GM21367 (cell line): ENCODE results near the gene RFFL.
"Not testable (repeated sequence)": the region's sequence is repeated elsewhere in the genome, so short reads cannot be mapped to it uniquely, and the experiment has no call there.

Source experiments
- ATAC-seq: cut with Tn5 transposase; IDR thresholded peaks from one replicate; pipeline ENCODE4 v1.9.1; 2021; ENCODE audit not compliant: unreplicated experiment

Gene RFFL

GRCh38 chr17:35051183-35051578, 12.3 kb downstream of the RFFL start:
- ATAC-seq = no peak

GRCh38 chr17:35050170-35050569, 13.3 kb downstream of the RFFL start:
- ATAC-seq = no peak

GRCh38 chr17:35048685-35049379, 14.7 kb downstream of the RFFL start:
- ATAC-seq = no peak

GRCh38 chr17:35046740-35047283, 16.7 kb downstream of the RFFL start:
- no peak for ATAC-seq

GRCh38 chr17:35046245-35046644, 17.3 kb downstream of the RFFL start:
- ATAC-seq = no peak

GRCh38 chr17:35045458-35045979, 18.0 kb downstream of the RFFL start:
- not testable (repeated sequence) for ATAC-seq

- no peak for ATAC-seq
Observed at GRCh38 chr17:35044181-35044580, 19.3 kb downstream of the RFFL start.

GRCh38 chr17:35041390-35041789, 22.1 kb downstream of the RFFL start:
- no peak for ATAC-seq

GRCh38 chr17:35038453-35038852, 25.1 kb downstream of the RFFL start:
- ATAC-seq = no peak

- no peak for ATAC-seq
Observed at GRCh38 chr17:35030780-35031179, 32.7 kb downstream of the RFFL start.

- no peak for ATAC-seq
Observed at GRCh38 chr17:35028531-35029262, 34.8 kb downstream of the RFFL start.

- not testable (repeated sequence) for ATAC-seq
Observed at GRCh38 chr17:35028097-35028496, 35.4 kb downstream of the RFFL start.

- no peak for ATAC-seq
Observed at GRCh38 chr17:35025541-35025940, 38.0 kb downstream of the RFFL start.

GRCh38 chr17:35023538-35023937, 40.0 kb downstream of the RFFL start:
- ATAC-seq = no peak

GRCh38 chr17:35022536-35023063, 40.9 kb downstream of the RFFL start:
- no peak for ATAC-seq

- no peak for ATAC-seq
Observed at GRCh38 chr17:35021520-35022380, 41.8 kb downstream of the RFFL start.

- no peak for ATAC-seq
Observed at GRCh38 chr17:35019386-35020179, 43.9 kb downstream of the RFFL start.

GRCh38 chr17:35018814-35019213, 44.7 kb downstream of the RFFL start:
- no peak for ATAC-seq

GRCh38 chr17:35017021-35017420, 46.5 kb downstream of the RFFL start:
- no peak for ATAC-seq

- no peak for ATAC-seq
Observed at GRCh38 chr17:35016369-35016768, 47.1 kb downstream of the RFFL start.
